ENCODE data around the gene PHF21B. TPM values are rescaled to one million over a fixed set of nuclear protein-coding genes. Genes with fewer than 3 reads are reported as not detected.

PHF21B gene
- total and polyA plus RNA-seq, 2 of the 8 experiments (the other 6 are each of a cell fraction or from before 2014, with no cell fraction given) = 19.3 to 68.1 TPM

DNA sequence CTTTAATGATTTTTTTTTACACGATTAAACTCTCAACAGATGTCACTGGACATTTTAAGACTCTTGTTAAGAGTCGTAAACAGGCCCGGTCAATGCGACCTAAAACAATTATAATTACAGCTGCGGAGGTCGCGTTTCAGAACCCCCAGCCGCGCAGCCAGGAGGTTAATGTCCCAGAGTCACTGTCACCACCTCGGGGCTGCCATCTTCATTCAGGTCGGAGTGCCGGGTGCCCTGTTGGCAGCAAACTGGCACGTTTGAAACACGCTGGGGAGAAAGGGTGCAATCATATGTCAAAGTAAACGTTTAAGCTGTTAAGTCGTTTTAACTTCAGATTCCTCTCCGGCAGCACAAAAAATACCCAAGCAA, 711 bp upstream of the PHF21B start:
- WGBS, 2 experiments (ENCODE audit: extremely low coverage in 1 of 2, insufficient coverage in 1 of 2, insufficient read length in 1 of 2, insufficient replicate concordance in 2 of 2, low coverage in 1 of 2, low lambda C conversion rate in 2 of 2, missing lambda C conversion rate in 1 of 2) = 16% methylated on average over 17 of the region's 17 CpGs; no CpG with 5 or more reads in 1 of the 2 experiments
- FAIRE-seq (no peak), DNase-seq (ENCODE audit: low read depth in 1 of 2, low spot score in 2 of 2) (no peak)

More for the DNA sequence above, 711 bp upstream of the PHF21B start:
- Histone ChIP-seq H4K5ac (ENCODE audit: insufficient read length, low read depth, low read length) (no peak overlapping the region), H3K23ac (ENCODE audit: insufficient read length) (no peak overlapping the region), H3K79me1 (ENCODE audit: low read depth, low read length) (no peaks in the 10 kb centered on the region; the same call in 1 of the 2 replicates), H3K4me3 (ENCODE audit: extremely low read depth in 1 of 4, insufficient read depth in 2 of 4, low read depth in 3 of 4, low read length in 4 of 4) (peak overlapping the region; percentile 68 to 96 (median 74)), H3K4me1 (replicated peaks in 1 of 4; ENCODE audit: control insufficient read depth in 3 of 4, insufficient read depth in 4 of 4, low read length in 3 of 4) (peaks cover 0 to 20% (median 11%) of the 10 kb centered on the region in 4 experiments; a peak in 6 of 7 replicates), H3K18ac (ENCODE audit: extremely low read depth, low read length) (peak overlapping the region; percentile 83), H3K27ac (ENCODE audit: low read depth, low read length) (no peak overlapping the region), H2AFZ (ENCODE audit: low read length) (no peak overlapping the region), H2BK15ac (ENCODE audit: low read length) (no peak overlapping the region), H3K79me2 (ENCODE audit: control insufficient read depth in 1 of 2, insufficient read depth in 2 of 2, low read length in 2 of 2) (peaks cover 5 to 22% of the 10 kb centered on the region in 2 experiments), H3K14ac (ENCODE audit: insufficient read length) (no peak overlapping the region), H2BK120ac (replicated peaks; ENCODE audit: low read depth, low read length) (no peak overlapping the region), H4K8ac (ENCODE audit: extremely low read depth, insufficient read depth, low read length) (no peak overlapping the region), H3K56ac (replicated peaks; ENCODE audit: insufficient read length, low read depth, low read length) (no peak overlapping the region), H3K4ac (replicated peaks; ENCODE audit: insufficient read length, low read depth, low read length) (no peak overlapping the region), H3K36me3 (ENCODE audit: control insufficient read depth in 2 of 4, insufficient read depth in 4 of 4, low read length in 3 of 4) (peaks cover 0 to 9% (median under 1%) of the 10 kb centered on the region in 4 experiments; a peak in 2 of 8 replicates), H3K23me2 (ENCODE audit: low read depth, low read length) (peaks cover 6% of the 10 kb centered on the region; the same call in 1 of the 2 replicates), H2AK5ac (ENCODE audit: low read depth, low read length) (no peak overlapping the region), H3K9me3 (ENCODE audit: insufficient read depth in 2 of 2, low read depth in 1 of 2, low read length in 1 of 2) (no peaks in the 10 kb centered on the region), H3K4me2 (ENCODE audit: insufficient read depth in 1 of 2, low read depth in 2 of 2, low read length in 2 of 2) (peak overlapping the region; percentile 76 to 83), H4K91ac (replicated peaks; ENCODE audit: insufficient read length, low read length) (no peak overlapping the region), H3K9ac (replicated peaks in 1 of 4; ENCODE audit: extremely low read depth in 1 of 4, low read depth in 3 of 4, low read length in 3 of 4) (peak overlapping the region in 3 of 4 experiments; percentile 42 to 84 (median 83); a peak in 5 of 7 replicates), H2BK12ac (ENCODE audit: low read depth, low read length) (no peak overlapping the region), H4K20me1 (replicated peaks in 1 of 2; ENCODE audit: control insufficient read depth in 1 of 2, insufficient read depth in 2 of 2, low read length in 2 of 2) (peaks cover under 1 to 1% of the 10 kb centered on the region in 2 experiments), H3K27me3 (replicated peaks in 1 of 4; ENCODE audit: control insufficient read depth in 3 of 4, extremely low read depth in 1 of 4, insufficient read depth in 3 of 4, low read length in 3 of 4) (no peaks in the 10 kb centered on the region), H2BK5ac (ENCODE audit: low read depth, low read length) (peak overlapping the region; percentile 81), H2BK20ac (ENCODE audit: low read length) (no peak overlapping the region)
- TF ChIP-seq TCF12 (IDR thresholded peaks at IDR 0.05; ENCODE audit: low read depth, low read length) (no peak), YY1 (IDR thresholded peaks at IDR 0.05; ENCODE audit: low read depth, low read length) (0 out of 2 replicates have a peak, but pooled peaks have one; percentile 18)
- TF ChIP-seq, protein P1, sequence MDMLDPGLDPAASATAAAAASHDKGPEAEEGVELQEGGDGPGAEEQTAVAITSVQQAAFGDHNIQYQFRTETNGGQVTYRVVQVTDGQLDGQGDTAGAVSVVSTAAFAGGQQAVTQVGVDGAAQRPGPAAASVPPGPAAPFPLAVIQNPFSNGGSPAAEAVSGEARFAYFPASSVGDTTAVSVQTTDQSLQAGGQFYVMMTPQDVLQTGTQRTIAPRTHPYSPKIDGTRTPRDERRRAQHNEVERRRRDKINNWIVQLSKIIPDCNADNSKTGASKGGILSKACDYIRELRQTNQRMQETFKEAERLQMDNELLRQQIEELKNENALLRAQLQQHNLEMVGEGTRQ (IDR thresholded peaks at IDR 0.05; ENCODE audit: low read length) = no peak
- POLR2A ChIA-PET (ENCODE audit: partially characterized antibody) = interaction anchor here (9.0 kb wide), 1 partner anchor 33 kb away, joined by 204 read pairs; no protein-coding TSS in a partner anchor
- CTCF ChIA-PET (ENCODE audit: partially characterized antibody) = interaction anchor here (0.6 to 1.3 kb wide), 2 partner anchors 73 to 88 kb away, joined by 3 read pairs; no protein-coding TSS in a partner anchor

All from H1 (cell line).